GM18873 (cell line): Measurements from ENCODE around the gene TPRG1L.
"Not testable (repeated sequence)": the region's sequence is repeated elsewhere in the genome, so short reads cannot be mapped to it uniquely, and the experiment has no call there.

Source experiments
- ATAC-seq: cut with Tn5 transposase; IDR thresholded peaks from one replicate; pipeline ENCODE4 v1.9.1; 2021; ENCODE audit warnings: mild to moderate bottlenecking, moderate library complexity, moderate number of reproducible peaks; ENCODE audit not compliant: unreplicated experiment, low FRiP score

Gene TPRG1L

DNA sequence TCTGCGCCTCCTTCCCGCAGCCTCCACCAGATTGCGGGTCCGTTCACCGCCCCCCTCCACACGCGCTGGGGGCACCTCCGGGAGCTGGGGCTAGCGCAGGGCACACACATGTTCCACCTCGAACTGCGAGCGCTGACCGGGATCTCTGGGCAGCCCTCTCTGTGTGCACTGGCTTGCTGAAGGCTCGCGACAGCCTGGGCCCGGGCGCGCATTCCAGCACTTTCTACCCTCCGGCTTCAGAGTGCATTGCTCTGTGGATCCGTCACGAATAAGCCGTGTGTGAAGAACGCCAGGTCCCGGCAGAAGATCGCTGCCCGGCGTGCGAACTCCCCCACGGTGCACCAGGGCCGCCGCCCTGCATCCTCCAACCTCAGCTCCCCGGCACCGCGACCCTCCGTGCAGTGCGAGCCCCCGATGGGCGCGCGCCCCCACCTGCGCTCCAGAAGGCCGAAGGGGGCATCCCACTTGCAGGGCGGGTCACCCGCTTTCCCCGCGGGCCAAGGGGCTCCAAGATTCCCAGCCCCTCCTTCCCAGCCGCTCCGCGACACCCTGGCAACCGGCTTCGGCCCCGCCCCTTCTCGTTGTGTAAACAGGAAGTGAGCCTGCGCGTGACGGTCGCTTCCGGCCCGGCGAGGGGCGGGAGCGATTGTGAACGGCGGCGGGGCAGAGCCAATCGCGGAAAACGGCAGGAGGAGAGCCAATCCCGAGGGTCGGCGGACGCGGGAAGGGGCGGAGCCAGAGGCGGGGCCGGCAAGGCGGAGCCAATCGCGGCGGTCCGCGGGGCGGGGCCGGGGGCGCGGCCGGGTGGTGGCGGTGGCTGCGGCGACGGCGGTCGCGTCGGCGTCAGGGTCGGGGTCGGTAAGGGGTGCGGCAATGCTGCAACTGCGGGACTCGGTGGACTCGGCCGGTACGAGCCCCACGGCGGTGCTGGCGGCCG, at the start of gene TPRG1L:
TSS of gene TPRG1L (plus strand) at position 816 of the 937 bp plus-strand sequence. CDS start at position 874, 58 bp downstream.
- peak; percentile 84 for ATAC-seq

DNA sequence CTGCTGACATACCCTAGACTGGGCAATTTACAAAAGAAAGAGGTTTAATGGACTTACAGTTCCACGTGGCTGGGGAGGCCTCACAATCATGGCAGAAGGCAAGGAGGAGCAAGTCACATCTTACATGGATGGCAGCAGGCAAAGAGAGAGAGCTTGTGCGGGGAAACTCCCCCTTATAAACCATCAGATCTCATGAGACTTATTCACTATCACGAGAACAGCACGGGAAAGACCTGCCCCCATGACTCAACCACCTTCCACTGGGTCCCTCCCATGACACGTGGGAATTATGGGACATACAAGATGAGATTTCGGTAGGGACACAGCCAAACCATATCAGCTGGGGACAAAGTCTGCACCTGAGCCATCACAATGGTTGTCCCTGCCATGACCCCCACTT, 49.3 kb upstream of the TPRG1L start:
- ATAC-seq, result not testable (repeated sequence)

- no peak for ATAC-seq
These were observed 48.8 kb upstream of the TPRG1L start for GRCh38 chr1:3575993-3576392.

- no peak for ATAC-seq
These were observed 47.5 kb upstream of the TPRG1L start for GRCh38 chr1:3577300-3577699.

DNA sequence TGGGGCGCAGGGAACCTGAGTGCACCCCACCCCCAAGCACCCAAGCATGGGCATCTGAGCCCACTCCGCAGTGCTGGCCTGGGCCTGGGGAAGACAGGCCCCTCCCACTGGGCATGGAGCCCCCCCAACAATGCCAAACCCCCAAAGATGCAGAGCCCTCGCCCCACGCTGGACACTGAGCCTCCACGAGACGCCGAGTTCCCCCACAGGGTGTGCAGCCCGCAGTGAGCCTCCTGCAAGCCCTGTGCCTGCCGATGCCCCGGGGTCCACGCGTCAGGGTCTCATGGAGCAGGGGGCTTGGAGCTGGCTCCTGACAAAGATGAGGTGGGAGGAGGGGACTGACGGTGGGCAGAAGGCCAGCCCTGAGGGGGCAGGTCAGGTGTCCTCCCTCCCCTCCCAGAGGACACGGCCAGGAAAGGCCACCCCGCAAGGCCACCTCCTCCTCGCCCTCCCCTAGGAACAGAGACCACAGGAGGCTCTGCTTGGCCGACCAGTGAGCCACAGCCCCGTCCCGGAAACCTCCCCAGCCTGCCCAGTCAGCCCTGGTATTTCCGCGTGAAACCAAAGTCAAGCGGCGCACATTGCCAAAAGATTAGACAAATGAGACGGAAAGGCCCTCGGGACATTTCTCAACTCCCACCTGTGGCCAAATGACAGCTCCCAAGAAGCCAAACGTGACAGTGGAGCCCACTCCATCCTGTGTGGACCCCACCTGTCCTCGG, 46.9 kb upstream of the TPRG1L start:
- ATAC-seq, result no peak

- no peak for ATAC-seq
These were observed 46.4 kb upstream of the TPRG1L start for GRCh38 chr1:3578433-3578805.

GRCh38 chr1:3578906-3579305, 45.9 kb upstream of the TPRG1L start:
- no peak for ATAC-seq

DNA sequence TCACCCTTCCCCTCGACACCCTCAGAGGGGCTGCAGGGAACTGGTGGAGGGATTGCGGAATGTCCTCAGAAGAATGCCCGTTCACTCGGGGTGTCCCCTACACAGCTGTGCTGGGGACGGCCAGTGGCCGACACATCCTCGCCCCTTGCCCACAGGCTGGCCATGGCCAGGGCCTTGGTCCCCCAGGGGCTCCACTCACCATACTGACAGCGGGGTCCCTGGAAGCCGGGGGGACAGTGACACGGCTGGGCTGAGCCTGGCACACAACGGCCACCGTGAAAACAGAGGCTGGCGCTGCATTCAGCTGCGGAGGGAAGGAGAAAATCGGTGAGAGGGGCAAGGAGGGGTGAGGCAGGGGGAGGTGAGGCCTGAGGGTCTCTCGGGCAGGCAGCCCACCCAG, 45.2 kb upstream of the TPRG1L start:
- no peak for ATAC-seq

DNA sequence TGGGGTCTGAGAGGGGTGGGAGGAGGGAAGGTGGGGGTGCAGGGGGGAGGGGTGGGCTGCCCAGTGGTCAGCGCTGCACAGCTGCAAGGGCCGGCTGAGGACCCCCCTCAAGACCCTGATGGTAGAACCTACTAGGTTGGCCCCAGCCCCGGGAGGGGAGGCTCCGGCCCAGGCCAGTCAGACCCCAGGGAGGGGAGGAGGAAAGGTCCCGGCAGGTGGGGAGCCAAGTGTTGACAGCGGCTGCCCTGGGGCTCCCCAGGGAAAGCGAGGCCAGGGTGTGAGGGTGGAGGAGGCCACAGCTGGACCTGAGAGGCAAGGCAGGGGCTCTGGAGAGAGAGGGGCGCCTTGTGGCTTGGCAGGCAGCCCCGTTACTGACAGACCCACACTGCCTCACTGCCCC, 44.6 kb upstream of the TPRG1L start:
- ATAC-seq, result no peak

- ATAC-seq, result no peak
These were observed 43.3 kb upstream of the TPRG1L start for GRCh38 chr1:3581296-3582036.

GRCh38 chr1:3583751-3584150, 41.1 kb upstream of the TPRG1L start:
- ATAC-seq, result not testable (repeated sequence)

- no peak for ATAC-seq
These were observed 39.9 kb upstream of the TPRG1L start for GRCh38 chr1:3584915-3585314.

GRCh38 chr1:3585353-3585868, 39.4 kb upstream of the TPRG1L start:
- ATAC-seq, result not testable (repeated sequence)

DNA sequence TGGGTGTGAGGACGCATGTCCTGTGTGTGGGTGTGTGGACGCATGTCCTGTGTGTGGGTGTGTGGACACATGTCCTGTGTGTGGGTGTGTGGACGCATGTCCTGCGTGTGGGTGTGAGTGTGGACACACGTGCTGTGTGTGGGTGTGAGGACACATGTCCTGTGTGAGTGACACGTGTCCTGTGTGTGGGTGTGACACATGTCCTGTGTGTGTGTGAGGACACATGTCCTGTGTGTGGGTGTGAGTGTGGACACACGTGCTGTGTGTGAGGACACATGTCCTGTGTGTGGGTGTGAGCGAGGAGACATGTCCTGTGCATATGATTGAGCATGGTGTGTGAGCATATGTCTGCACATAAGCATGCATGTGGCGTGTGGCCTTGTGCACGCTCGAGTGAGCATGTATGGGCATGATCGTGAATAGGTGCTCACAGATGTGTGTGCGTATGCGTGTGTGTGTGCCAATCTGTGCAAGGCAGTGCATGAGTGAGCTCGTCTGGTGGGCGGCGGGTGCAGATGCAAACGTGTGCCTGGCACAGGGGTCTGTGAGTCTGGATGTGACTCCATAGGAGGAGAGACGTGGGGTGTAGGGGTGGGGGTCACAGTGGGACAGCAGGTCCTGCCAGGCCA, 38.8 kb upstream of the TPRG1L start:
- ATAC-seq, result no peak

GRCh38 chr1:3586986-3587759, 37.6 kb upstream of the TPRG1L start:
- no peak for ATAC-seq

GRCh38 chr1:3588395-3588794, 36.4 kb upstream of the TPRG1L start:
- ATAC-seq, result no peak

DNA sequence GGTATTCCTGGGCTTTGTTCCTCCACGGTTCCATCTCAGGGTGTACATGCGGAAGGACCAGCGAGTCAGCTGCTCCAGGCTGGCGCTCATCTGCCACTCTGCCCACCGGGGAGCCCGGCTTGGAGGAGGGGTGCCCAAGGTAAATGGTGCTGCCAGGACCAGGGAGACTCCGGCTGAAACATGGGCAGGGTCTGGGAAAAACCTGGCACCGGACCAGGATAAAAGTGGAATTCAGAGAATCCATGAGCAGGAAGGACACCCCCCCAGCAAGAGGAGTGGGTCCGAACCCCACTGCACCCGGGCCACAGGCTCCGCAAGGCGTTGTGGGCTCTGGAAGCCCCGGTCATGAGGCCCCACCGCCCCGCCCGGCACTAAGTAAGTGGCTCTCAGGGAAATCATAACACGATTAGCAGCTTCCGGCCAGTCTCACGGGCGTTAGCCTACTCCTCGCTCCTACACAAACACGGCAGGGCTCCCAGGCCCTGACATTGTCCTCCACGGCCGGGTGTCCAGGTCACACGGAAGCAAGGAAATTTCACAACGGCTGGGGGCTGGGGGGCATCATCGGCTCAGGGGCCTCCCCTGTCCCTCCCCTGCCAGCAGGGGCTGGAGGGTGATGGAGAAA, 34.6 kb upstream of the TPRG1L start:
- ATAC-seq, result no peak

DNA sequence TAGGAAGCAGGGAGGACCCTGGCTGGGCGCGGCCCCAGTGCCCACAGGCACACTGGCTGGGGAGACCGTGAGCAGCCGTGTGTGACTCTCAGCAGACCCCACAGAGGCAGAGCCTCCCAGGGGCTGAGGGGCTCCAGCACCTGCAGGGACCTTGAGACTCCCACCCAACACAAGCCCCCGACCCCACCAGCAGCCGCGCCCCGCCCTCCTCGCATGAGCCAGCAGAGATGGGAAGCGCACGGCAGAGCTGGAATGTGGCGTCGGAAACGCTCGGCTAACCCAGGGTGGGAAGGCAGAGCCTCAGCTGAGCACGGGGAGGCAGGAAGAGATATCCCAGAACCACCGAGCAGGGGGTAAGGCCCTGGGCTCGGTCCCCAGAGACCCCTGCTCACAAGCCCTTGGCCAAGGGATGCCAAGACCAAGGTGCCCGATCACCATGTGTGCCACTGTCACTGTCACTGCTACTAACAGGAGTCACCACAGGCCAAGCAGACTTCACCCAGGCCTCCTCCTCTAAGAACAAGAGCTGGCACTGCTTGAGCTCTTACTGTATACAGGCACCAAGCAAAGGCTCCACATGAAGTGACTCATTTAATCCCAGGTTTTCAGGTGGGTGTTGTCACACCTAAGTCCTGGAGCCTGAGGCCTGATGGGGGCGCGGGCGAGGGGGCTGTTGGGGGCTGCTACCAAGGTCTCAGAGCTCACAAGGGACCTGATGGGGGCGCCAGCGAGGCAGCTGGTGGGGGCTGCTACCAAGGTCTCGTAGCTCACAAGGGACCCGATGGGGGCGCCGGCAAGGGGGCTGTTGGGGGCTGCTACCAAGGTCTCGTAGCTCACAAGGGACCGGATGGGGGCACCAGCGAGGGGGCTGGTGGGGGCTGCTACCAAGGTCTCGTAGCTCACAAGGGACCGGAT, 33.6 kb upstream of the TPRG1L start:
- ATAC-seq, result no peak
